H1 (cell line): ENCODE results near the gene CDC42EP1.

Experiments used
- CHD1 ChIP-seq: IDR thresholded peaks from 2 replicates; pipeline ENCODE4 v1.6.1; 2012; ENCODE audit warnings: low read depth, low read length, improper control_type of control experiment
- EGR1 ChIP-seq: IDR thresholded peaks from 2 replicates; pipeline ENCODE4 v1.6.1; 2011; ENCODE audit warnings: low read depth, low read length, borderline replicate concordance
- EP300 ChIP-seq, 2 experiments: IDR thresholded peaks; 1 replicate in 1 of 2; 2 replicates in 1 of 2; pipeline ENCODE4 v1.6.1; 2011 to 2012; ENCODE audit warnings: low read depth in 2 of 2, low read length in 2 of 2, mild to moderate bottlenecking in 2 of 2, borderline replicate concordance in 1 of 2, inconsistent platforms in 1 of 2, moderate library complexity in 1 of 2
- JUND ChIP-seq: IDR thresholded peaks from 2 replicates; pipeline ENCODE4 v1.6.1; 2011; ENCODE audit warnings: mild to moderate bottlenecking, improper control_type of control experiment, low read length
- POLR2A ChIP-seq, 2 experiments: IDR thresholded peaks; 1 replicate in 1 of 2; 2 replicates in 1 of 2; pipeline ENCODE4 v1.6.1; 2011; ENCODE audit warnings: low read depth in 2 of 2, low read length in 2 of 2, mild to moderate bottlenecking in 2 of 2; ENCODE audit errors: control extremely low read depth in 1 of 2
- SAP30 ChIP-seq: fragments of 300-600 bp; sonication (generic); IDR thresholded peaks from 2 replicates; pipeline ENCODE4 v1.7.1; 2012; ENCODE audit warnings: low read length, moderate library complexity, mild to moderate bottlenecking, inconsistent platforms; ENCODE audit not compliant: insufficient read depth, insufficient replicate concordance
- TF ChIP-seq, protein P1 (sequence below), 3 experiments: IDR thresholded peaks; 1 replicate in 2 of 3; 2 replicates in 1 of 3; pipeline versions ENCODE4 v1.5.1 to v1.6.1; 2011; ENCODE audit warnings: low read length in 3 of 3, mild to moderate bottlenecking in 3 of 3, inconsistent platforms in 2 of 3, low read depth in 1 of 3, moderate library complexity in 1 of 3; ENCODE audit not compliant: insufficient read depth in 1 of 3; ENCODE audit errors: control extremely low read depth in 1 of 3

DNA sequence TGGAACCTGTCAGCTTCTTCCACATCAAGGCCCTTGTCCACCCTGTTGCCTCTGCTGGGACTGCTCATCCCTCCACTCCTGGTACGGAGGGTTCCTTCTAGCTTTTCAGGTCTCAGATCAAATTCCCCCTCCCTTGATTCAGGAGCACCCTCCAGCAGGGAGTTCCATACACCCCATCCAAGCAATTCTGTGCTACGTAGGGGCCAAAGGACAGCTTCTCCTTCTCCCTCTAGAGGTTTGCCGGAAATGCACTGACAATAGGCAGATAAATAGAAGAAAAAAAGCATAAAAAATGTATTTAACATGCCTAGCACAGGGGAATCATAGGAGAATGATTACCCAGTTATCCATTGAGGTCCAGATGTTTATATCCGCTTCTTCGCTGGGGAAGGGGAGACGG lies 37.8 kb upstream of the CDC42EP1 start:
- TF ChIP-seq EGR1 (no peak), POLR2A (IDR thresholded peaks at IDR 0.05; ENCODE audit: control extremely low read depth in 1 of 2, low read depth in 2 of 2, low read length in 2 of 2) (no peak), JUND (no peak), SAP30 (no peak), CHD1 (no peak), EP300 (IDR thresholded peaks at IDR 0.05; ENCODE audit: borderline replicate concordance in 1 of 2, low read depth in 2 of 2, low read length in 2 of 2) (no peak)
- TF ChIP-seq, protein P1, sequence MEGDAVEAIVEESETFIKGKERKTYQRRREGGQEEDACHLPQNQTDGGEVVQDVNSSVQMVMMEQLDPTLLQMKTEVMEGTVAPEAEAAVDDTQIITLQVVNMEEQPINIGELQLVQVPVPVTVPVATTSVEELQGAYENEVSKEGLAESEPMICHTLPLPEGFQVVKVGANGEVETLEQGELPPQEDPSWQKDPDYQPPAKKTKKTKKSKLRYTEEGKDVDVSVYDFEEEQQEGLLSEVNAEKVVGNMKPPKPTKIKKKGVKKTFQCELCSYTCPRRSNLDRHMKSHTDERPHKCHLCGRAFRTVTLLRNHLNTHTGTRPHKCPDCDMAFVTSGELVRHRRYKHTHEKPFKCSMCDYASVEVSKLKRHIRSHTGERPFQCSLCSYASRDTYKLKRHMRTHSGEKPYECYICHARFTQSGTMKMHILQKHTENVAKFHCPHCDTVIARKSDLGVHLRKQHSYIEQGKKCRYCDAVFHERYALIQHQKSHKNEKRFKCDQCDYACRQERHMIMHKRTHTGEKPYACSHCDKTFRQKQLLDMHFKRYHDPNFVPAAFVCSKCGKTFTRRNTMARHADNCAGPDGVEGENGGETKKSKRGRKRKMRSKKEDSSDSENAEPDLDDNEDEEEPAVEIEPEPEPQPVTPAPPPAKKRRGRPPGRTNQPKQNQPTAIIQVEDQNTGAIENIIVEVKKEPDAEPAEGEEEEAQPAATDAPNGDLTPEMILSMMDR (IDR thresholded peaks at IDR 0.05; ENCODE audit: control extremely low read depth in 1 of 3, insufficient read depth in 1 of 3, low read depth in 1 of 3, low read length in 3 of 3): no peak
